ENCODE data around the gene CHI3L2. TPM values are rescaled to one million over a fixed set of nuclear protein-coding genes. Genes with fewer than 3 reads are reported as not detected.

The CHI3L2 gene
- total RNA-seq, 1 donor from 2014 or later, result 4.6 TPM

Other genes with a start within 250 kb of the CHI3L2 start
- 52.3 TPM for gene DRAM2, start 87.6 kb upstream of the CHI3L2 start, total RNA-seq
- 43.3 TPM for gene CEPT1, start 87.5 kb upstream of the CHI3L2 start, total RNA-seq
- 134 TPM for gene DENND2D, start 27.1 kb upstream of the CHI3L2 start, total RNA-seq
- not detected for gene CHIA, start 63.1 kb downstream of the CHI3L2 start, total RNA-seq
- 4.3 TPM for gene OVGP1, start 200.0 kb downstream of the CHI3L2 start, total RNA-seq
- 54.6 TPM for gene WDR77, start 221.5 kb downstream of the CHI3L2 start, total RNA-seq
- 265 TPM for gene ATP5PB, start 221.8 kb downstream of the CHI3L2 start, total RNA-seq
- gene C1orf162, start 246.3 kb downstream of the CHI3L2 start, total RNA-seq, result 13.2 TPM

Measured in ureter (tissue), 1 donor.